Activated naive CD8-positive, alpha-beta T cell treated with anti-CD3 and anti-CD28 coated beads, Interleukin-2, amount 50 U/mL, for 16 hours (primary cell): ENCODE results near the gene MRPL20.
"Not testable (repeated sequence)": the region's sequence is repeated elsewhere in the genome, so short reads cannot be mapped to it uniquely, and the experiment has no call there.

Experiments
- DNase-seq: peaks from one replicate; pipeline ENCODE4 v3.0.0-alpha.2; 2020; ENCODE audit warnings: low read depth, low spot score

MRPL20 gene

GRCh38 chr1:1426496-1427105, 19.5 kb upstream of the MRPL20 start:
- DNase-seq: no peak

- DNase-seq: no peak
Measured at GRCh38 chr1:1425753-1426495, 18.8 kb upstream of the MRPL20 start.

- no peak for DNase-seq
Measured at GRCh38 chr1:1425426-1425752, 18.3 kb upstream of the MRPL20 start.

- DNase-seq: no peak
Measured at GRCh38 chr1:1424707-1425106, 17.6 kb upstream of the MRPL20 start.

GRCh38 chr1:1423245-1423597, 16.1 kb upstream of the MRPL20 start:
- no peak for DNase-seq

GRCh38 chr1:1422465-1423244, 15.6 kb upstream of the MRPL20 start:
- DNase-seq: no peak

- DNase-seq: no peak
Measured at GRCh38 chr1:1421907-1422464, 14.9 kb upstream of the MRPL20 start.

- DNase-seq: no peak
Measured at GRCh38 chr1:1421147-1421906, 14.2 kb upstream of the MRPL20 start, which contains the start of gene ANKRD65. ANKRD65 (minus strand) TSS chr1:1421276; CDS start chr1:1421005, 271 bp downstream.

GRCh38 chr1:1420654-1421141, 13.6 kb upstream of the MRPL20 start:
- no peak for DNase-seq

- DNase-seq: no peak
Measured at GRCh38 chr1:1419813-1420653, 12.9 kb upstream of the MRPL20 start.

GRCh38 chr1:1419363-1419812, 12.3 kb upstream of the MRPL20 start:
- DNase-seq: no peak

GRCh38 chr1:1418464-1419362, 11.6 kb upstream of the MRPL20 start:
- DNase-seq: no peak

GRCh38 chr1:1417825-1418463, 10.9 kb upstream of the MRPL20 start:
- DNase-seq: not testable (repeated sequence)

- DNase-seq: not testable (repeated sequence)
Measured at GRCh38 chr1:1417396-1417795, 10.3 kb upstream of the MRPL20 start.

- no peak for DNase-seq
Measured at GRCh38 chr1:1415751-1416150, 8.7 kb upstream of the MRPL20 start.

- DNase-seq: not testable (repeated sequence)
Measured at GRCh38 chr1:1412311-1412902, 5.3 kb upstream of the MRPL20 start.

GRCh38 chr1:1411626-1412025, 4.5 kb upstream of the MRPL20 start:
- no peak for DNase-seq

- not testable (repeated sequence) for DNase-seq
Measured at GRCh38 chr1:1410238-1410637, 3.1 kb upstream of the MRPL20 start.
